Activated CD4-positive, alpha-beta T cell treated with anti-CD3 and anti-CD28 coated beads, Interleukin-2, amount 50 U/mL, for 1 hour (primary cell): Measurements from ENCODE around the gene LRSAM1.

Experiments used
- DNase-seq: peaks from one replicate; pipeline ENCODE4 v3.0.0-alpha.2; 2020

LRSAM1 gene

GRCh38 chr9:127428348-127428747, 23.0 kb upstream of the LRSAM1 start:
- DNase-seq = no peak

GRCh38 chr9:127430415-127430814, 20.9 kb upstream of the LRSAM1 start:
- no peak for DNase-seq

GRCh38 chr9:127437497-127438264, 13.6 kb upstream of the LRSAM1 start:
- DNase-seq = peak; percentile 24

GRCh38 chr9:127438394-127438793, 12.9 kb upstream of the LRSAM1 start:
- no peak for DNase-seq

- DNase-seq = no peak
These were observed 6.9 kb upstream of the LRSAM1 start for GRCh38 chr9:127444283-127444920.

- no peak for DNase-seq
These were observed 6.1 kb upstream of the LRSAM1 start for GRCh38 chr9:127444921-127445850.

- DNase-seq = no peak
These were observed 5.2 kb upstream of the LRSAM1 start for GRCh38 chr9:127445851-127446712.

- no peak for DNase-seq
These were observed 4.4 kb upstream of the LRSAM1 start for GRCh38 chr9:127446713-127447415.

GRCh38 chr9:127447416-127448111, 3.7 kb upstream of the LRSAM1 start:
- DNase-seq = no peak

GRCh38 chr9:127448112-127448805, 3.1 kb upstream of the LRSAM1 start:
- DNase-seq = no peak

- DNase-seq = no peak
These were observed 1.9 kb upstream of the LRSAM1 start for GRCh38 chr9:127449332-127449966.

- DNase-seq = no peak
These were observed 1.0 kb upstream of the LRSAM1 start for GRCh38 chr9:127450243-127450760.

- no peak for DNase-seq
These were observed 223 bp downstream of the LRSAM1 start for GRCh38 chr9:127451608-127451857.

GRCh38 chr9:127451858-127452656, 747 bp downstream of the LRSAM1 start:
- peak; percentile 47 for DNase-seq

- DNase-seq = no peak
These were observed 1.4 kb downstream of the LRSAM1 start for GRCh38 chr9:127452691-127453090.

- peak; percentile 18 for DNase-seq
These were observed 4.1 kb downstream of the LRSAM1 start for GRCh38 chr9:127455324-127455992.

- DNase-seq = no peak
These were observed 6.0 kb downstream of the LRSAM1 start for GRCh38 chr9:127457191-127457878.

GRCh38 chr9:127458921-127459320, 7.6 kb downstream of the LRSAM1 start:
- no peak for DNase-seq
